HepG2 (cell line): ENCODE data around the gene ZMYND10. TPM values are rescaled to one million over a fixed set of nuclear protein-coding genes. Genes with fewer than 3 reads are reported as not detected.

Experiments
- HIVEP1 ChIP-seq: sonication (generic); formaldehyde crosslinking; IDR thresholded peaks from 2 replicates; pipeline ENCODE4 v1.4.0; 2020; ENCODE audit warnings: mild to moderate bottlenecking, missing genetic modification reagents
- JARID2 ChIP-seq: sonication (generic); formaldehyde crosslinking; IDR thresholded peaks from 2 replicates; pipeline ENCODE4 v1.8.1; 2023; ENCODE audit warnings: missing genetic modification reagents, inconsistent platforms; ENCODE audit not compliant: insufficient replicate concordance
- KLF12 ChIP-seq: sonication (generic); formaldehyde crosslinking; IDR thresholded peaks from 2 replicates; pipeline ENCODE4 v1.4.0; 2020; ENCODE audit warnings: missing genetic modification reagents, borderline replicate concordance
- NCOR1 ChIP-seq: fragments of 200-600 bp; sonication (generic); IDR thresholded peaks from 2 replicates; pipeline ENCODE4 v1.7.0; 2017; ENCODE audit warnings: antibody characterized with exemption, low read length, borderline replicate concordance
- NFYC ChIP-seq: IDR thresholded peaks from 2 replicates; pipeline ENCODE4 v1.6.1; 2016; ENCODE audit warnings: missing genetic modification reagents, missing compliant biosample characterization
- TMF1 ChIP-seq: sonication (generic); formaldehyde crosslinking; IDR thresholded peaks from 2 replicates; pipeline ENCODE4 v1.8.1; 2022; ENCODE audit warnings: low read depth, missing genetic modification reagents
- U2AF1 ChIP-seq: fragments of 200-400 bp; formaldehyde crosslinking; optimal IDR thresholded peaks from 2 replicates; pipeline ENCODE3; 2017; ENCODE audit warnings: mild to moderate bottlenecking, low read depth, low read length
- ZBTB2 ChIP-seq: sonication (generic); formaldehyde crosslinking; IDR thresholded peaks from 2 replicates; pipeline ENCODE4 v1.8.0; 2022; ENCODE audit warnings: low read depth, missing genetic modification reagents
- ZBTB46 ChIP-seq: sonication (generic); formaldehyde crosslinking; IDR thresholded peaks from 2 replicates; pipeline ENCODE4 v1.4.0; 2020; ENCODE audit warnings: mild to moderate bottlenecking, missing genetic modification reagents, borderline replicate concordance
- ZFP90 ChIP-seq: sonication (generic); formaldehyde crosslinking; IDR thresholded peaks from 2 replicates; pipeline ENCODE4 v1.8.0; 2022; ENCODE audit warnings: missing genetic modification reagents, mild to moderate bottlenecking, inconsistent platforms, borderline replicate concordance
- ZNF235 ChIP-seq: sonication (generic); formaldehyde crosslinking; IDR thresholded peaks from 2 replicates; pipeline ENCODE4 v1.8.1; 2023; ENCODE audit warnings: mild to moderate bottlenecking, missing genetic modification reagents, borderline replicate concordance
- ZNF256 ChIP-seq: sonication (generic); formaldehyde crosslinking; conservative IDR thresholded peaks from 2 replicates; pipeline ENCODE4 v1.4.0; 2020; ENCODE audit warnings: missing genetic modification reagents
- ZNF264 ChIP-seq: sonication (generic); formaldehyde crosslinking; IDR thresholded peaks from 2 replicates; pipeline ENCODE4 v1.4.0; 2020; ENCODE audit warnings: missing genetic modification reagents
- ZNF281 ChIP-seq: sonication (generic); formaldehyde crosslinking; IDR thresholded peaks from 2 replicates; pipeline ENCODE4 v1.4.0; 2020; ENCODE audit warnings: missing genetic modification reagents, borderline replicate concordance
- ZNF292 ChIP-seq: sonication (generic); formaldehyde crosslinking; IDR thresholded peaks from 2 replicates; pipeline ENCODE4 v1.8.1; 2022; ENCODE audit warnings: mild to moderate bottlenecking, low read depth, missing genetic modification reagents, borderline replicate concordance
- ZNF530 ChIP-seq: sonication (generic); formaldehyde crosslinking; IDR thresholded peaks from 2 replicates; pipeline ENCODE4 v1.5.0; 2020; ENCODE audit warnings: low read depth, mild to moderate bottlenecking, missing genetic modification reagents
- ZNF558 ChIP-seq: sonication (generic); formaldehyde crosslinking; IDR thresholded peaks from 2 replicates; pipeline ENCODE4 v1.9.0; 2022; ENCODE audit warnings: mild to moderate bottlenecking, missing genetic modification reagents, borderline replicate concordance
- ZNF691 ChIP-seq: sonication (generic); formaldehyde crosslinking; IDR thresholded peaks from 2 replicates; pipeline ENCODE4 v1.4.0; 2020; ENCODE audit warnings: missing genetic modification reagents, low read depth, mild to moderate bottlenecking, borderline replicate concordance
- ZNF776 ChIP-seq: sonication (generic); formaldehyde crosslinking; IDR thresholded peaks from 2 replicates; pipeline ENCODE4 v1.4.0; 2020; ENCODE audit warnings: mild to moderate bottlenecking, missing genetic modification reagents
- ZNF784 ChIP-seq: sonication (generic); formaldehyde crosslinking; IDR thresholded peaks from 2 replicates; pipeline ENCODE4 v1.5.1; 2020; ENCODE audit warnings: missing genetic modification reagents, mild to moderate bottlenecking, borderline replicate concordance
- polyA plus RNA-seq, 8 experiments: library from polyadenylated mRNA; depleted of rRNA in 3 of 8; stranded (reverse) in 7 of 8; unstranded in 1 of 8; fragments of >200 nt; fragmentation: Illumina TruSeq in 4 of 8; extraction: Trizol in 4 of 8; gene quantifications; 2 replicates each; pipeline versions ENCODE4 v1.2.1 to v1.2.3, GENCODE V29; 2011 to 2016; ENCODE audit warnings: low read depth in 4 of 8, missing spikeins in 1 of 8, mixed read lengths in 1 of 8; ENCODE audit not compliant: insufficient read depth in 1 of 8
- total RNA-seq, 5 experiments: library from RNA; depleted of rRNA; stranded (reverse); fragments of >200 nt; fragmentation: Illumina TruSeq; extraction: Trizol; gene quantifications; 2 replicates each; pipeline ENCODE4 v1.2.3, GENCODE V29; 2016; ENCODE audit warnings: low read depth in 1 of 5

The ZMYND10 gene
- total and polyA plus RNA-seq, 2 of the 13 experiments (the other 11 are each of a cell fraction or from before 2014, with no cell fraction given): 0.60 to 0.74 TPM

- TF ChIP-seq ZNF691 (CRISPR knock-in tag): peak; percentile 50; the same call in 1 of the 2 replicates
- peak; percentile 22 for TF ChIP-seq ZNF776
- peak; percentile 84; the same call in 1 of the 2 replicates for TF ChIP-seq ZNF784
- no peak for TF ChIP-seq ZNF292 (CRISPR knock-in tag)
- no peak for TF ChIP-seq HIVEP1
- peak; percentile 48; the same call in 1 of the 2 replicates for TF ChIP-seq NFYC (CRISPR knock-in tag)
- no peak for TF ChIP-seq ZNF256 (CRISPR knock-in tag)
- TF ChIP-seq ZNF530: no peak
- no peak for TF ChIP-seq ZBTB46
- no peak for TF ChIP-seq ZNF264 (CRISPR knock-in tag)
- no peak for TF ChIP-seq ZFP90 (CRISPR knock-in tag)
- TF ChIP-seq ZNF235: no peak
- no peak for TF ChIP-seq JARID2 (CRISPR knock-in tag)
- TF ChIP-seq TMF1 (CRISPR knock-in tag): no peak
- TF ChIP-seq ZNF281 (CRISPR knock-in tag): no peak
- no peak for TF ChIP-seq U2AF1
- peak; percentile 51; the same call in 1 of the 2 replicates for TF ChIP-seq NCOR1
- TF ChIP-seq ZBTB2: peak; percentile 83; the same call in 1 of the 2 replicates
- TF ChIP-seq ZNF558 (CRISPR knock-in tag): peak; percentile 64; the same call in 1 of the 2 replicates
- peak; percentile 95; the same call in 1 of the 2 replicates for TF ChIP-seq KLF12 (CRISPR knock-in tag)
Observed at GRCh38 chr3:50292159-50293078, 53.1 kb downstream of the ZMYND10 start, which contains the start of gene IFRD2 (continued).
